ENCODE measurements around the gene SLX4IP.
A peak's percentile ranks its signal among the peaks of the same experiment; 100 is the strongest.
"Not testable (repeated sequence)": the region's sequence is repeated elsewhere in the genome, so short reads cannot be mapped to it uniquely, and the experiment has no call there.

The SLX4IP gene

GRCh38 chr20:10434832-10435812 is at the start of gene SLX4IP:
SLX4IP (plus strand) TSS chr20:10435305; CDS start chr20:10458205, 22,900 bp downstream.
- DNase-seq (ENCODE audit: low read depth in 2 of 2): peak; percentile 65 to 69

GRCh38 chr20:10385850-10386544 is 49.1 kb upstream of the SLX4IP start:
- no peak for DNase-seq (ENCODE audit: low read depth in 2 of 2)

GRCh38 chr20:10387686-10388085 is 47.4 kb upstream of the SLX4IP start:
- no peak for DNase-seq (ENCODE audit: low read depth in 2 of 2)

GRCh38 chr20:10388597-10388996 is 46.5 kb upstream of the SLX4IP start:
- DNase-seq (ENCODE audit: low read depth in 2 of 2): no peak

- DNase-seq (ENCODE audit: low read depth in 2 of 2): no peak
Measured at GRCh38 chr20:10390709-10391108, 44.4 kb upstream of the SLX4IP start.

GRCh38 chr20:10394752-10395151 is 40.4 kb upstream of the SLX4IP start:
- DNase-seq (ENCODE audit: low read depth in 2 of 2): not testable (repeated sequence)

- DNase-seq (ENCODE audit: low read depth in 2 of 2): no peak
Measured at GRCh38 chr20:10398834-10399369, 36.2 kb upstream of the SLX4IP start.

GRCh38 chr20:10402938-10403608 is 32.0 kb upstream of the SLX4IP start:
- no peak for DNase-seq (ENCODE audit: low read depth in 2 of 2)

GRCh38 chr20:10404023-10404628 is 31.0 kb upstream of the SLX4IP start:
- no peak for DNase-seq (ENCODE audit: low read depth in 2 of 2)

- no peak for DNase-seq (ENCODE audit: low read depth in 2 of 2)
Measured at GRCh38 chr20:10404959-10405530, 30.1 kb upstream of the SLX4IP start.

GRCh38 chr20:10408108-10408813 is 26.8 kb upstream of the SLX4IP start:
- no peak for DNase-seq (ENCODE audit: low read depth in 2 of 2)

GRCh38 chr20:10411673-10412072 is 23.4 kb upstream of the SLX4IP start:
- DNase-seq (ENCODE audit: low read depth in 2 of 2): no peak

GRCh38 chr20:10412591-10413408 is 22.3 kb upstream of the SLX4IP start:
- DNase-seq (ENCODE audit: low read depth in 2 of 2): no peak

- no peak for DNase-seq (ENCODE audit: low read depth in 2 of 2)
Measured at GRCh38 chr20:10415013-10415650, 20.0 kb upstream of the SLX4IP start.

- not testable (repeated sequence) for DNase-seq (ENCODE audit: low read depth in 2 of 2)
Measured at GRCh38 chr20:10417218-10417617, 17.9 kb upstream of the SLX4IP start.

GRCh38 chr20:10419550-10420133 is 15.5 kb upstream of the SLX4IP start:
- no peak for DNase-seq (ENCODE audit: low read depth in 2 of 2)

- DNase-seq (ENCODE audit: low read depth in 2 of 2): no peak
Measured at GRCh38 chr20:10423735-10424134, 11.4 kb upstream of the SLX4IP start.

- peak in 1 of 2 donors; percentile 27 for DNase-seq (ENCODE audit: low read depth in 2 of 2)
Measured at GRCh38 chr20:10427060-10427692, 7.9 kb upstream of the SLX4IP start.

Measured in stimulated activated CD8-positive, alpha-beta memory T cell treated with anti-CD3 and anti-CD28 coated beads, Interleukin-15, amount 100 ng/mL, for 4 hours (primary cell).